Measurements from ENCODE around the gene HOXC10.

DNA sequence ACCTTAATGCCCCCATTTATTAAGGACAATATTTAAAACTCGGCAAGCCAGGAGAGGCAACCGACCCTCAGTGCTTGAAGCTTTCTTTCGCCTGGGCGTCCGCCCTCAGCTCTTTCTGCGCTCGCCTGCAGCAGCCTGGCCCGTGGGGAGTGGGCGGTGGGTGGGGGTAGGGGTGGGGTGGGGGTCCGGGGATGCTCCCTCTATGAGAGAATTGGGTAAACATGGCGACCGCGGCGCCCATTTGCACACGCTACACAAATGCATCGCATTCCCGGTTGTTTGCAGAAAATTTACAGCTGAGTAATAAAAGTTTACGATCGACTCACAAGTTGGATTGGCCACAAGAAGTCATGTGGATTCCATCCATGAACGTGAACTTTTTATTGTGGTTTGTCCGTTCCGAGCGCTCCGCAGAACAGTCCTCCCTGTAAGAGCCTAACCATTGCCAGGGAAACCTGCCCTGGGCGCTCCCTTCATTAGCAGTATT is 31.6 kb downstream of the HOXC10 start:
- TF ChIP-seq ZNF121 (CRISPR knock-in tag; IDR thresholded peaks at IDR 0.05) (no peak), TCF7 (CRISPR knock-in tag; IDR thresholded peaks at IDR 0.05; ENCODE audit: low read depth) (no peak), CBFB (CRISPR knock-in tag; IDR thresholded peaks at IDR 0.05; ENCODE audit: low read depth) (no peak)
- TF ChIP-seq, protein P1, sequence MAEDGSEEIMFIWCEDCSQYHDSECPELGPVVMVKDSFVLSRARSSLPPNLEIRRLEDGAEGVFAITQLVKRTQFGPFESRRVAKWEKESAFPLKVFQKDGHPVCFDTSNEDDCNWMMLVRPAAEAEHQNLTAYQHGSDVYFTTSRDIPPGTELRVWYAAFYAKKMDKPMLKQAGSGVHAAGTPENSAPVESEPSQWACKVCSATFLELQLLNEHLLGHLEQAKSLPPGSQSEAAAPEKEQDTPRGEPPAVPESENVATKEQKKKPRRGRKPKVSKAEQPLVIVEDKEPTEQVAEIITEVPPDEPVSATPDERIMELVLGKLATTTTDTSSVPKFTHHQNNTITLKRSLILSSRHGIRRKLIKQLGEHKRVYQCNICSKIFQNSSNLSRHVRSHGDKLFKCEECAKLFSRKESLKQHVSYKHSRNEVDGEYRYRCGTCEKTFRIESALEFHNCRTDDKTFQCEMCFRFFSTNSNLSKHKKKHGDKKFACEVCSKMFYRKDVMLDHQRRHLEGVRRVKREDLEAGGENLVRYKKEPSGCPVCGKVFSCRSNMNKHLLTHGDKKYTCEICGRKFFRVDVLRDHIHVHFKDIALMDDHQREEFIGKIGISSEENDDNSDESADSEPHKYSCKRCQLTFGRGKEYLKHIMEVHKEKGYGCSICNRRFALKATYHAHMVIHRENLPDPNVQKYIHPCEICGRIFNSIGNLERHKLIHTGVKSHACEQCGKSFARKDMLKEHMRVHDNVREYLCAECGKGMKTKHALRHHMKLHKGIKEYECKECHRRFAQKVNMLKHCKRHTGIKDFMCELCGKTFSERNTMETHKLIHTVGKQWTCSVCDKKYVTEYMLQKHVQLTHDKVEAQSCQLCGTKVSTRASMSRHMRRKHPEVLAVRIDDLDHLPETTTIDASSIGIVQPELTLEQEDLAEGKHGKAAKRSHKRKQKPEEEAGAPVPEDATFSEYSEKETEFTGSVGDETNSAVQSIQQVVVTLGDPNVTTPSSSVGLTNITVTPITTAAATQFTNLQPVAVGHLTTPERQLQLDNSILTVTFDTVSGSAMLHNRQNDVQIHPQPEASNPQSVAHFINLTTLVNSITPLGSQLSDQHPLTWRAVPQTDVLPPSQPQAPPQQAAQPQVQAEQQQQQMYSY (CRISPR knock-in tag; IDR thresholded peaks at IDR 0.05), result no peak
- TF ChIP-seq, protein P2, sequence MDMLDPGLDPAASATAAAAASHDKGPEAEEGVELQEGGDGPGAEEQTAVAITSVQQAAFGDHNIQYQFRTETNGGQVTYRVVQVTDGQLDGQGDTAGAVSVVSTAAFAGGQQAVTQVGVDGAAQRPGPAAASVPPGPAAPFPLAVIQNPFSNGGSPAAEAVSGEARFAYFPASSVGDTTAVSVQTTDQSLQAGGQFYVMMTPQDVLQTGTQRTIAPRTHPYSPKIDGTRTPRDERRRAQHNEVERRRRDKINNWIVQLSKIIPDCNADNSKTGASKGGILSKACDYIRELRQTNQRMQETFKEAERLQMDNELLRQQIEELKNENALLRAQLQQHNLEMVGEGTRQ (CRISPR knock-in tag; IDR thresholded peaks at IDR 0.05), result no peak
